Thyroid gland (tissue), 4 donors: Measurements from ENCODE around the gene ADGRD1. TPM values are rescaled to one million over a fixed set of nuclear protein-coding genes. Genes with fewer than 3 reads are reported as not detected.

Experiments
- DNase-seq, 2 donors: peaks; one replicate each; pipeline ENCODE4 v3.0.0-alpha.2; 2019
- H3K27ac ChIP-seq, 3 donors: fragments of 200-600 bp; sonication (generic); 1 replicate in 2 of 3; 2 replicates in 1 of 3; pipeline ENCODE4 v1.5.1; 2016 to 2019; ENCODE audit warnings: mild to moderate bottlenecking in 1 of 3, moderate library complexity in 1 of 3
- H3K27me3 ChIP-seq: fragments of 200-600 bp; sonication (generic); one replicate; pipeline ENCODE4 v1.5.1; 2019
- H3K36me3 ChIP-seq, 2 donors: fragments of 200-600 bp; sonication (generic); one replicate each; pipeline ENCODE4 v1.5.1; 2016 to 2019
- H3K4me1 ChIP-seq, 2 donors: fragments of 200-600 bp; sonication (generic); one replicate each; pipeline ENCODE4 v1.5.1; 2017 to 2019
- H3K4me3 ChIP-seq, 3 donors: fragments of 200-600 bp; sonication (generic); replicated peaks in 1 of 3; 1 replicate in 2 of 3; 2 replicates in 1 of 3; pipeline ENCODE4 v1.5.1; 2016; ENCODE audit warnings: mild to moderate bottlenecking in 1 of 3
- H3K9me3 ChIP-seq: fragments of 200-600 bp; sonication (generic); one replicate; pipeline ENCODE4 v1.5.1; 2017
- POLR2A ChIP-seq, 2 donors: fragments of 450-650 bp; IDR thresholded peaks; one replicate each; pipeline ENCODE4 v1.6.1; 2017; ENCODE audit warnings: antibody characterized with exemption in 2 of 2, mild to moderate bottlenecking in 2 of 2, moderate library complexity in 1 of 2
- WGBS, 2 donors: methylation state at CpG; one replicate each; pipeline ENCODE4 v1.1.5; 2017; 5-methylcytosine and 5-hydroxymethylcytosine counted together
- intact Hi-C: fragments of 100-400 bp; cut with DNase I; formaldehyde crosslinking; loops from one replicate; pipeline ENCODE4 v1.15.1; 2023
- total RNA-seq, 4 donors: library from RNA; depleted of rRNA; stranded (reverse); fragments of >200 nt; gene quantifications; one replicate each; pipeline ENCODE4 v1.2.3, GENCODE V29; 2016
- TF ChIP-seq, protein P1 (sequence below), 6 experiments: fragments of 200-600 bp in 3 of 6; fragments of 450-650 bp in 3 of 6; sonication (generic) in 3 of 6; IDR thresholded peaks; one replicate each; pipeline ENCODE4 v1.5.1; 2016 to 2019; ENCODE audit warnings: antibody characterized with exemption in 6 of 6, mild to moderate bottlenecking in 2 of 6, inconsistent platforms in 1 of 6, moderate library complexity in 1 of 6

The ADGRD1 gene
- total RNA-seq, 4 donors from 2014 or later: 14.1 to 44.3 (median 24.7) TPM

DNA sequence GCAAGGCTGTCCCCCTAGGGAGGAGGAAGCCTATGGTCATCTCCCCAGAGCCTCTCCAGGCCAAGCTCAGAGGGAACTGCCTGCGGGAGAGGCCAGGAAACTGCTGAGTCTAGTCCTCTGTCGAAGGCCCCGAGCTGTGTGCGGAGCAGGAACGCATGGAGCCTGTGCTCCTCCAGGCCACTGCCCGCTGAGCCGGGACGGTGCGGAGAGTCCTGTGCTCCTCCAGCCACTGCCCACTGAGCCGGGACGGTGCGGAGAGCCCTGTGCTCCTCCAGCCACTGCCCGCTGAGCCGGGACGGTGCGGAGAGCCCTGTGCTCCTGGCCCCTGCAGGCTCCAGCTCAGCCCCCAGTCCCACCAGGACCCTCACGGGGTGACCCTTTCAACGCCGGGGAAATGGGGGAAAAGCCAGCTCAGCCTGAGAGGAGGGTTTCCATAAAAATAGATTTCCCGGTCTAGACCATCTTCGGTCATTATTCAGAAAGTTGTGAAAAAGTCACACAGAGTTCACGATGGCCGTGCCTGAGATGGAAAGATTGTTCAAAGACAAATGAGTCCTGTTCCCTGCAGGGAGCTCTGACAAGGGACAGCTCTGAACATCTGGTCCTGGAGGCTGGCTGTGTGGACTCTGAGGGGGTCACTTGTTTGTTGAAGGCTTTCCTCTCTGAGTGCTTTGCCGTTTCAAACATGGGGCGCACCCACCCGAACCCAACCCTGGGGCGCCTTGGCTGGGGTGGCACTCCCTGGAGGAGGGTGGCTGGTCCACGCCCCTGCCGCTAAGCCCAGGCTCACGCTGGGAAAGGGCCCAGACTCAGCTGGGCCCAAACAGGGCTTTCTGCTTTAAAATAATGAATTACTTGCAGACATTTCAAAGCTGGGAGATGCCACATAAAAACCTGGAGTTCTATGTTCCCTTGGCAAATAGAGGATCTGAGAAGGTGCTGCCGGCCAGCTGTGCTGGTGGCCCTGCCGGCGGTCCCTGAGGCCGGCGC, 85.5 kb downstream of the ADGRD1 start:
- peak; percentile 64 to 74 for DNase-seq
- no peak overlapping the region for H3K27ac ChIP-seq
- no peaks in the 10 kb centered on the region for H3K27me3 ChIP-seq
- WGBS, 2 donors: 66 to 70% methylated on average over 10 to 25 of the region's 35 CpGs
- intact Hi-C loops: no loop called here
- no peaks in the 10 kb centered on the region for H3K36me3 ChIP-seq
- TF ChIP-seq POLR2A (IDR thresholded peaks at IDR 0.05): no peak
- TF ChIP-seq, protein P1, sequence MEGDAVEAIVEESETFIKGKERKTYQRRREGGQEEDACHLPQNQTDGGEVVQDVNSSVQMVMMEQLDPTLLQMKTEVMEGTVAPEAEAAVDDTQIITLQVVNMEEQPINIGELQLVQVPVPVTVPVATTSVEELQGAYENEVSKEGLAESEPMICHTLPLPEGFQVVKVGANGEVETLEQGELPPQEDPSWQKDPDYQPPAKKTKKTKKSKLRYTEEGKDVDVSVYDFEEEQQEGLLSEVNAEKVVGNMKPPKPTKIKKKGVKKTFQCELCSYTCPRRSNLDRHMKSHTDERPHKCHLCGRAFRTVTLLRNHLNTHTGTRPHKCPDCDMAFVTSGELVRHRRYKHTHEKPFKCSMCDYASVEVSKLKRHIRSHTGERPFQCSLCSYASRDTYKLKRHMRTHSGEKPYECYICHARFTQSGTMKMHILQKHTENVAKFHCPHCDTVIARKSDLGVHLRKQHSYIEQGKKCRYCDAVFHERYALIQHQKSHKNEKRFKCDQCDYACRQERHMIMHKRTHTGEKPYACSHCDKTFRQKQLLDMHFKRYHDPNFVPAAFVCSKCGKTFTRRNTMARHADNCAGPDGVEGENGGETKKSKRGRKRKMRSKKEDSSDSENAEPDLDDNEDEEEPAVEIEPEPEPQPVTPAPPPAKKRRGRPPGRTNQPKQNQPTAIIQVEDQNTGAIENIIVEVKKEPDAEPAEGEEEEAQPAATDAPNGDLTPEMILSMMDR (IDR thresholded peaks at IDR 0.05): no peak
- H3K4me1 ChIP-seq: peaks cover 0 to 20% of the 10 kb centered on the region in 2 donors
- no peak overlapping the region for H3K4me3 ChIP-seq
- H3K9me3 ChIP-seq: no peaks in the 10 kb centered on the region

GRCh38 chr12:131040491-131040890, 86.8 kb downstream of the ADGRD1 start:
- Histone ChIP-seq H3K4me1 (peaks cover 0 to 13% of the 10 kb centered on the region in 2 donors), H3K9me3 (no peaks in the 10 kb centered on the region), H3K4me3 (no peak overlapping the region), H3K36me3 (no peaks in the 10 kb centered on the region), H3K27ac (no peak overlapping the region), H3K27me3 (no peaks in the 10 kb centered on the region)
- 80 to 88% methylated on average over 3 to 5 of the region's 11 CpGs for WGBS, 2 donors
- no peak for DNase-seq
- no peak for TF ChIP-seq POLR2A (IDR thresholded peaks at IDR 0.05)
- TF ChIP-seq, protein P1 (IDR thresholded peaks at IDR 0.05): no peak
- intact Hi-C loops: no loop called here

DNA sequence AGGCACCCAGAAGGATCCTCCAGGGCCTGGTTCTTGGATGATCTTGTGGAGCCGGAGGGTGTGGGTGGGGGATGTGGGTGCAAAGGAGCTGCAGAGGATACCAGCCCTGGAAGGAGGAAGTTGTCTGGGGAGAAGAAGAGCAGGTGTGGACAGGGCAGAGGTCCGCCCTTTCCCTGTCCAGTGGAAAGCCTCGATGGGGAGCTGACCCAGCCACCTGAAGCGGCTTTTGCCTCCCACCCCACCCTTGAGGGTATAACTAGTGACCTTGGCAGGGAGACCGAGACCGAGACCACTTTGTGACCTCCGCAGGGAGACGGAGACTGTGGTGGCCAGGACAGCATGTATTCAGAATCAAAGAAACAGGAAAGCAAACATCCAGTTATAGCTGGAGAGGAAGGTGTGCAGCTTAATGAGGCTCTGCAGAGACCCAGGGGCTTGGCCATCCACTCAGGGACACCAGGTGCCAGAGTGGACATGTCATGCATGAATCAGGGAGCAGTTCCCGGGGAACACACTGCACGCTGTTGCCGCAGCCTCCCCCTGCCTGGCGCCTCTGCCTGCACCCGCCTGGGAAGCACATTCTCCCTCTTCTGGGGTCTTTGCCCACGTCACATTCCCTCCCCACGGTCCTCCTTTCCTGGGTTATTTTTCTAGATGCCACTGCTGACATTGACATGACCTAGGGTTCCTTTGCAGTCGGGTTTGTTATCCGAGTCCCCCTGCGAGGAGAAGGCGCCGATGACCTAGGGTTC, 87.7 kb downstream of the ADGRD1 start:
- WGBS, 2 donors: 83 to 90% methylated on average over 19 to 20 of the region's 20 CpGs
- H3K4me3 ChIP-seq: no peak overlapping the region
- DNase-seq: no peak
- no peaks in the 10 kb centered on the region for H3K36me3 ChIP-seq
- intact Hi-C loops: no loop called here
- peaks cover 0 to 13% of the 10 kb centered on the region in 2 donors for H3K4me1 ChIP-seq
- no peaks in the 10 kb centered on the region for H3K27me3 ChIP-seq
- TF ChIP-seq POLR2A (IDR thresholded peaks at IDR 0.05): no peak
- TF ChIP-seq, protein P1 (IDR thresholded peaks at IDR 0.05): no peak
- H3K27ac ChIP-seq: no peak overlapping the region
- no peaks in the 10 kb centered on the region for H3K9me3 ChIP-seq

DNA sequence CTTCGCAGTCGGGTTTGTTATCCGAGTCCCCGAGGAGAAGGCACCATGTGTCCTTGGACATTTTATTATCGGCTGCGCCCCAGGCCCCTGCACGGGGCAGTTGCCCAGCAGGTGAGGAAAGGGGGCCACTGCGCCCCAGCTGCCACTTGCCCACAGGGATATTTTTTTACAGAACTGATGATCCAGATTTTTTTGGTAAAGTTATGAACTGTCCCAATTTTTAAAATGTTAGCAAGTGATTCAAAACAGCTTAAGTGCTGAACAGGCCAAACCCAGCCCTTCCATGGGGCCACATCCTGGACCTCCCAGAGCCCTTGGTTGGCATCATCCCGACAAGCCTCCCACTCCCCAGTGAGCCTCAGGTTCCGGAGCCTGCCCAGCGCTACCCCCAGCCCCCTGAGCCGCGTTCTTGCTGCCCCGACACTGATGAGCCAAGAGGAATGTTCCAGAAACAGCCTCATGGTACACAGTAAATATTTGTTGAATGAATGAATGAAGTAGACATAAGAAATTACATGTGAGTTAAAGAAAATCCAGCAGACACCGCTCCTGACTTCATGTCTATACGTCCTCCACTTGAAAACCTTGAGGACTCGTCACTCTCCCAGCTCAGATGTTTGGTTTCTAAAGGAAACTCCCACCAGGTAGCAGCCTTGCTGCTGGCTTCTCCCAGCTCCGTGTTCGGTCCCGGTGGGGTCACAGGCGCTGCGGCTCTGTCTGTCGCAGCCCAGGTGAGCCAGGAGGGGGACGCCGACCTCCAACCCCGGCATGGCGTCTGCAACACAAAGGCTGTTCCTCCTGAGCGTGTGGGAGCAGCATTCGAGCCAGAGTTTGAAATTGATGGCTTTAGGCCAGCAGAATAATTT, 88.5 kb downstream of the ADGRD1 start:
- no peaks in the 10 kb centered on the region for H3K9me3 ChIP-seq
- H3K4me3 ChIP-seq: no peak overlapping the region
- intact Hi-C loops: no loop called here
- no peaks in the 10 kb centered on the region for H3K36me3 ChIP-seq
- H3K27me3 ChIP-seq: no peaks in the 10 kb centered on the region
- WGBS, 2 donors: 87% methylated on average over 29 of the region's 29 CpGs
- TF ChIP-seq POLR2A (IDR thresholded peaks at IDR 0.05): no peak
- TF ChIP-seq, protein P1 (IDR thresholded peaks at IDR 0.05): no peak
- no peak for DNase-seq
- no peak overlapping the region for H3K27ac ChIP-seq
- H3K4me1 ChIP-seq: peaks cover 0 to 13% of the 10 kb centered on the region in 2 donors
